Brain pericyte (primary cell): ENCODE measurements around the gene PDPK1.

Experiments used
- DNase-seq: peaks from one replicate; pipeline ENCODE4 v3.0.0-alpha.2; 2012; ENCODE audit warnings: low read depth, low spot score

PDPK1 gene

DNA sequence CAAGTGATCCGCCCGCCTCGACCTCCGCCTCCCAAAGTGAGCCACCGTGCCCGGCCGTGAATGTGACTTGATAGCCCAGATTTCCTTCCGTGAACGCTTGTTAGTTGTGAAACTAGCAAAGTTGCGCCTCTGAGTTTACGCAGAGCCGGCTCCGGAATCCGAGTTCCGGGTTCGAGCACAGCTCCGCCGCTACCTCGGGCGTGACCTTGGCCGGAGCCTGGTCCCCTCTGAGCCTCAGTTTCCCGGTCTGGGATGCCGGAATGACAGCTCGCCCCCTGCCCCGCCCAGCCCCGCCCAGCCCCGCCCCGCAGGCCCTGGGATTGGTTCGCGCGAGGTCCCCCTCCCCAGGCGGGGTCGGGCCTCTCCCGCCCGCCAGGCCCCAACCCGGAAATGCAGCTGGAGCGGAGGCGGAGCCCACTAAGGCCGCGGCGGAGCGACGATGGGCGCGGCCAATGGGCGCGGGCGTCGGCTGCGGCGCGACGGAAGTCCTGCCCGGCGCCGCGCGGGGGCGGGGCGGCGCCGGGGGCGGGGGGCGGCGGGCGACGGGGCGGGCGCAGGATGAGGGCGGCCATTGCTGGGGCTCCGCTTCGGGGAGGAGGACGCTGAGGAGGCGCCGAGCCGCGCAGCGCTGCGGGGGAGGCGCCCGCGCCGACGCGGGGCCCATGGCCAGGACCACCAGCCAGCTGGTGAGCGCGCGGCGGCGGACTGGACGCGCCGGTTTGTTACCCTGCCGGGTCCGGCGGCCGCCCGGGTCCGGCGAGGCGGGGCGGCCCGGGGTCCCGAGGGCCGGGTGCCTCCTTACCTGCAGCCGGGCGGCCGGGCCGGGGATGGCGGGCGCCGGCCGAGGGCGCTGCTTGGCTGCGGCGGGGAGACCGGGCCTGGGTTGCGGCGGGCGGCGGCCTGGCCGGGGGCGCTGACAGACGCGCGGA lies at the start of gene PDPK1:
PDPK1 (plus strand) TSS at position 571 of the 929 bp plus-strand sequence; CDS start at position 663, 92 bp downstream.
- DNase-seq: peak; percentile 84

DNA sequence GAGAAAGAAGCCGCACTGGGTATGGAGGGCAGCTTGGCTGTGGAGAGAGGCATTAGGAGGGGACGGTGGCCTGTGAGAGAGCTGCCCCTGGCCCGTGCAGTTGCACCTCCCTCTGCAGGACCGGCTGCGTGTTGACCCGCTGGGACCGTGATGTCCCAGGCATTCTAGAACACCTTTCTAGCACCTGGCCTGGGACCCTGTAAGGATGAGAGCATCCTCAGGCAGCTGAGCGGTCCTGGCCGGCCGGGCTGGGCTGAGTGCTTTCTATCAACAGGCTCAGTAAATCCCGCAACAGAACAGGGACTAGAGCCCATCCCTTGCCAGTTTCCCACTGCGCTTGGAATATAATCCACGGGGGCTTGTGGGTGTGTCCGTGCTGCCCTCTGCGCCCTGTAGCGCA lies 48.2 kb upstream of the PDPK1 start:
- no peak for DNase-seq

DNA sequence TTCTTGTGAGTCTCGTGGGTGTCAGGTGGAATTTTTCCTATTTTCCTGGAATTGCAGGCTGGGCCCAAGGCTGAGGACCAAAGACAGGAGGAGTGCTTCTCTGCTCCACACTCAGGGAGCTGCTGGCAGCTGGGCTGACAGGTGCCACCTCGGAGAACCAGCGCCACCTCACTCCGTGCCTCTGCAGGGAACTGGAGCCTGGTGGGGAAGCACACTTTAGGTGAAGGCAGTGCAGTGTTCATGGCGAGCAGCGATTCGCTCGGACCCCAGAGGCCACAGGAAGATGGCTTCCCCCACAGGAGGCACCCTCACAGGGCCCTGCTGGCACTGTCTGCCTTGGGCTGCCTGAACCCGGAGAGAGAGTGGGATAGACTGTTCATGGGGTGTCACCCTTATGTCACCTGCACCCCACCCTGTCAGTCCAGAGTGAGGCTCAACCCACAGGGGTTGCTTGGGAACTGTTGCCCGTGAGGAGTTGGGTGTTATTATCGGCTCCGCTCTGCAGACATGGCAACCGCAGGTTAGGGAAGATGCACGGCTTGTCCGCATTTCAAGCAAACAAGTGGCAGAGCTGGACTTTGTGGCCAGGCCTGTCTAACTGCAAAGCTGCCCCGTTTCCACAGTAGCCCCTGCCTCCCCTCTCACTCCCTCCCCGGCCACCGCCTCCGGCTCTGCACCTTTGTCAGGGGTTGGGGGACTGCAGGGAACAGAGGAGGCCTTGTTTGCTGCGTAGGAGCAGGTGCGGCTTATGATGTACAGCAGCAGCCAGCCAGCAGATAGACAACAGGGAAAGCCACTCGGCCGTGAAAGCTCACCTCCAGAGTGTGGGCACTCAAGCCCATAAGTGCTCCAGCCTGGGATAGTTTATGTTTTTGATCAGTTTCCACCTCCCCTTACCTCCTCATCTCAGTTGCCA lies 47.4 kb upstream of the PDPK1 start:
- no peak for DNase-seq

DNA sequence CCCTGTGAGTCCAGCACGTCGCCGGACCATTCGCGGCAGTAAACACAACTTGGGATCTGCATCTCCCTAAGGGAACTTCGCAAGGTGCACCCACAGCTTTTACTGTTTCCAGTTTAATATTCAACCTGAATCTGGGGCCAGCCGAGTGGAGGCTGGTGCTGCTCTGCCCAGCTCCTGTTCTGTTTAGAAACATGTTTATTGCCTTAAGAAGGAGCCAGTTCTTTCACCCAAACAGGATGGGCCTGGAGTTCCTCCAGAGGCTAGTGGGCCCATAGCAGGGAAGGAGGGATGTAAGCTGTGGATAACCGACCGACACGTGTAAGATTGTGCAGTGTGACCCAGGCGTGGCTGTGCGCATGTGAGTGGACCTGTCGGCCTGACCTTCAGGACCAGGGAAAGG lies 45.5 kb upstream of the PDPK1 start:
- DNase-seq: no peak

DNA sequence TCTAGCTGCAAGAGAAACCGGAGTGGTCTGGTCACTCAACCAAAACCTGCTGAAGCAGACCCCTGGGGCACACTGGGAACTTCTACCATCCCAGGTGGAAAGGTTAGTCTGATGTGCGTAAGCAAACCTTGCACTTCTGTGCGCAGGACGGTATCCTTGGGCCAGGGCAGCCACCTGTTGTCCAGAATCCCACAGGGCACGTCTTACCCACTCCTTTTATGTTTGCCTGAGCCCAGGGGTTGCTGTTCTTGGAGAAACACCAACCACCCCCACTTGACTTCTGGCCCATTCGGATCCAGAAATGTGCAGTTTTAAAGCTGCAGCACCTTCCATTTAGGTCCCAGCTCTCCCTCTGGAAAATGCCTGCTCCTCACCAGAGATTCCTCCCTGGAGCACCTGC lies 44.2 kb upstream of the PDPK1 start:
- DNase-seq: no peak

DNA sequence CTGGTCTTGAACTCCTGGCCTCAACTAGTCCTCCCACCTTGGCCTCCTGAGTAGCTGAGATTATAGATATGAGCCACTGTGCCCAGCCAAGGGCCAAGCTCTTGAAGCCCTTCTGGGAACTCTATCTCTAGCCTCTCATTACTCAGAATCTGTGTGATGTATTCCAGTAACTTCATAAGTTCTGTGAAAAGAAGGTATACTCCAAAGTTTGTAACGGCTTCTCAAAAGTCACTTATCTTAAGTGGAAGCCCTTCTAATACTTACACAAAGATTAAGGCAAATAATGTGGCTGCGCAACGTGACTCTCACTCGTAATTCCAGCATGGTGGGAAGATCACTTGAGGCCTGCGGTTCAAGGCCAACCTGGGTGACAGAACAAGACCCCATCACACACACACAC lies 43.2 kb upstream of the PDPK1 start:
- DNase-seq: no peak

DNA sequence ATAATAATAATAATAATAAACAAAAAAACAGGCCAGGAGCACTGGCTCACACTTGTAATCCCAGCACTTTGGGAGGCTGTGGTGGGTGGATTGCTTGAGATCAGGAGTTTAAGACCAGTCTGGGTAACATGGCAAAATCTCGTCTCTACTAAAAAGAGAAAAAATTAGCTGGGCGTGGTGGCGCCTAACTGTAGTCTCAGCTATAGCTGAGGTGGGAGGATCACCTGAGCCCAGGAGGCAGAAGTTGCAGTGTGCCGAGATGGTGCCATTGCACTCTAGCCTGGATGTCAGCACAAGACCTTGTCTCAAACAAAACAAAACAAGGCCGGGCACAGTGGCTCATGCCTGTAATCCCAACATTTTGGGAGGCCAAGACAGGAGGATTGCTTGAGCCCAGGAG lies 42.8 kb upstream of the PDPK1 start:
- DNase-seq: no peak

DNA sequence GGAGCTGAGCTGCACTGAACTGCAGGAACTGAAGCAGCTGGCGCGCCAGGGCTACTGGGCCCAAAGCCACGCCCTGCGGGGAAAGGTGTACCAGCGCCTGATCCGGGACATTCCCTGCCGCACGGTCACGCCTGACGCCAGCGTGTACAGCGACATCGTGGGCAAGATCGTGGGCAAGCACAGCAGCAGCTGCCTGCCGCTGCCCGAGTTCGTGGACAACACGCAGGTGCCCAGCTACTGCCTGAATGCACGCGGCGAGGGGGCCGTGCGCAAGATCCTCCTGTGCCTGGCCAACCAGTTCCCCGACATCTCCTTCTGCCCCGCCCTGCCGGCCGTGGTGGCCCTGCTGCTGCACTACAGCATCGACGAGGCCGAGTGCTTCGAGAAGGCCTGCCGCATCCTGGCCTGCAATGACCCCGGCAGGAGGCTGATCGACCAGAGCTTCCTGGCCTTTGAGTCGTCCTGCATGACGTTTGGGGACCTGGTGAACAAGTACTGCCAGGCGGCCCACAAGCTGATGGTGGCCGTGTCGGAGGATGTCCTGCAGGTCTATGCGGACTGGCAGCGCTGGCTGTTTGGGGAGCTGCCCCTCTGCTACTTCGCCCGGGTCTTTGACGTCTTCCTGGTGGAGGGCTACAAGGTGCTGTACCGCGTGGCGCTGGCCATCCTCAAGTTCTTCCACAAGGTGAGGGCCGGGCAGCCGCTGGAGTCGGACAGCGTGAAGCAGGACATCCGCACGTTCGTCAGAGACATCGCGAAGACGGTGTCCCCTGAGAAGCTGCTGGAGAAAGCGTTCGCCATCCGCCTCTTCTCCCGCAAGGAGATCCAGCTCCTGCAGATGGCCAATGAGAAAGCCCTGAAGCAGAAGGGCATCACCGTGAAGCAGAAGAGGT lies 41.4 kb upstream of the PDPK1 start:
- DNase-seq: no peak

DNA sequence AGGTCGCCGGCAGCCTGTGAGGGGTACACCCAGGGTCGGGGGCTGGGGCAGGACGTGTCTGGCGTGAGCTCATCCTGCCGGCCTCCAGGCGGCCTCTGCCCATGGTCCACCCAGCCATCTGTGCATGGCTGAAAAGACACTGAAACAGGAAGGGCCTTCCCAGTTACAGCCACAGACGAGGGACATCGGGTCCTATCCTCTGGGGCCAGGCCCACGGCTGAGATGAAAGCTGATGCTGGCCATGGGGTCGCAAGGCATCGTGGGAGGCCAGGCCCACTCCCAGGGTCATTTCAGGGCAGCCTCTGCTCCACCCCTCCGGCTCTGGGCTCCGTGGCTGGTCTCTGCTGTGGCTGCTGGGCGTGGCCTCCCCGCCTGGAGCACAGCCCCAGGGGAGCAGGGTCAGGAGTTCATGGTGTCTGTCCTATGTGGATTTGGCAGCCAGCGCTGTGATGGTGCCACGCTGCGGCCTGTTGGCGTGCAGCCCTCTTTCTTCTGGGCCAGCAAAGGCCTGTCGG lies 40.6 kb upstream of the PDPK1 start:
- no peak for DNase-seq

DNA sequence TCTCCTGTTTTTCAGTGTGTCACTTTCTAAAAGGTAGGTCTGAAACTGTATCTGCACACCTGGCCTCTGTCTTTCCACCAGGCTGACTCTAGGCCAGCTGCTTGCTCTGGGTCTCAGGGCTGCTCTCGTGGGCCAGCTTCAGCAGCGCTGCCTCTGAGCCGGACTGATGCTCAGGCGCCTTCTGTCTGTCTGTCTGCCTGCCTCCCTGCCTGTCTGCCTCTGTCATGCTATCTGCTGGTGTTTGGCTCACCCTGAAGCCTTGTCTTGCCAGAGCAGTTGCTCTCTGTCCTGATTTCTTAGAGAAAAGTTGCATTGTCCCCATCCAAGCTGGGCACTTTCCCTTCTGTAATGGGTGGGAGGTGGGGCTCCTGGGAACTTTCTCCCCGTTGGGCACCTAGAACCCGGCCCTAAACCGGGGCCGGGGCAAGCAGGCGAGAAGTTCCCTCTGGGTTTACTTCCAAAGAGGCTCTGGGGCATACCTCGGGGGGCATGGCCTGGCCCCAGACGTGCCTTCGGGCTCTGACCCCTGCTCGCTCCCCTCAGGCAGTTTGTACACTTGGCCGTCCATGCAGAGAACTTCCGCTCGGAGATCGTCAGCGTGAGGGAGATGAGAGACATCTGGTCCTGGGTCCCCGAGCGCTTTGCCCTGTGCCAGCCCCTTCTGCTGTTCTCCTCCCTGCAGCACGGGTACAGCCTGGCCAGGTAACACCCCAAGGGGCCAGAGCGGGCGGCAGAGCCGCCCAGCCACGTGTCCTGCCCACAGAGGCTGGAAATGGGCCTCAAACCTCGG lies 39.9 kb upstream of the PDPK1 start:
- DNase-seq: no peak

DNA sequence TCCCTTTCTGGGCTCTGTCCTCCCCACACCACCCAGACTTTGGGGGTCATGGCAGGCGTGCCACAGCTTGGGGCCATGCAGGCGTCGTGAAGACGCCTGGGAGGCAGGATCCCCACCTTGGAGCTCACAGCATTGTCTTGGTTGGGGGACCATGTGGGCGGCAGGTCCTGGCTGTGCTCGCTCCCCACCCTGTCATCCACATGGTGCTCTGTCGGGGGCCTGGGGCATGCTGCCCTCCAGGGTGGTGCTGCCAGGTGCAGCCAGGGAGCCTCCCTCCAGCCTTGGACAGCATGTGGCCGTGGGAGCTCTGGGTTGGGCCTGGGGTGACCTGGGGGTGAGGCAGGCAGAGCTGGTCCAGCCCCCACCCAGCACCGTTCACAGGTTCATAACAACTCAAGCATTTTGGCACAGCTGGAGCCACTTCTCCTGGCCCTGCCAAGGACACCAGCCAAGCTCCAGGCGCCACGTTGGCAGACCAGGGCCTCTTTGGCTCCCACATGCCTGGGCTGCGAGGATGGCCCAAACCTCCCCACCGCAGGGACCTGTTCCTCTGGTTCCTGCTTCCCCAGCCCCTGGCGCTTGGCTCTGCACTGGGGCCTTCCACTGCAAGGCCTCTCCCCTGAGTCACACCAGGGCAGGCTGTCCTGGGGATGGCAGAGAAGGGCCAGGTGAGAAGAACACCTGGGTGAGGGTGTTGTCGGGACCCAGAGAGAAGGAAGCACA lies 39.1 kb upstream of the PDPK1 start:
- no peak for DNase-seq

DNA sequence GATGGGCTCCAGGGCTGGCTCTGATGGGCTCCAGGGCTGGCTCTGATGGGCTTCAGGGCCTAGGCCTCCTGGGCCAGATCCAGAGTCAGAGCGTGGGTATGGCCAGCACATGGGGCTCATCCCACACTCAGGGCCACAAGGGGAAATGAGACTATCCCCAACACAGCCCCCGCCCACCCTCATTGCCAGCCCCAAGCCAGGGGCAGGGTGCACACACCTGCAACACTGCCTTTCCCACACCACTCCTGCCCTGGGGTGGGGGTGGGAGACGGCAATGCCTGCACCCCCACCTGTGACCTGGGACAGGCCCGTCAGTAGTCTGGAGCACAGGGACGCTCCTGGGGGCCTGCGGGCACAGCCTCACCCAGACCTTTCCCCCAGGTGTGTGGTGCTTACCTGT lies 38.4 kb upstream of the PDPK1 start:
- DNase-seq: no peak

DNA sequence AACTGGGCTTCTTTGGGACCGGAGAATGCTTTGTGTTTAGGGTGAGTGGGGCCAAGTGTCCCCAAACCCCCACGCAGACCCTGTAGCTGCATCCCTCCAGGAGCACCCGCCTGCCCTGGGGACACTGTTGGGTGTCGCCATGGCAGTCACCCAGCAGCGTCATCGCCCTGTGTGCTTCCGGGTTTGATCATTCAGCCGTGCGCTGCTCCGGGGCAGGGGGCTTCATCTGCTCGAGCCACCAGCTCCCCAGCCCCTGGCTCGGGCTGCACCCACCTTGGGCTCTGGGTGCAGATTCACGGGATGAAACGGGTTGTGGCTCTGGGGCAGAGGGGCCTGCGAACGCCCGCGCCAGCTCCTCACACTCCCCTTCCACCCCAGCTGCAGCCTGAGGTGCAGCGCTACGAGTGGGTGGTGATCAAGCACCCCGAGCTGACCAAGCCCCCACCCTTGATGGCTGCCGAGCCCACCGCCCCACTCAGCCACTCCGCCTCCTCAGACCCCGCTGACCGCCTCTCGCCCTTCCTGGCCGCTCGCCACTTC lies 37.9 kb upstream of the PDPK1 start:
- no peak for DNase-seq

DNA sequence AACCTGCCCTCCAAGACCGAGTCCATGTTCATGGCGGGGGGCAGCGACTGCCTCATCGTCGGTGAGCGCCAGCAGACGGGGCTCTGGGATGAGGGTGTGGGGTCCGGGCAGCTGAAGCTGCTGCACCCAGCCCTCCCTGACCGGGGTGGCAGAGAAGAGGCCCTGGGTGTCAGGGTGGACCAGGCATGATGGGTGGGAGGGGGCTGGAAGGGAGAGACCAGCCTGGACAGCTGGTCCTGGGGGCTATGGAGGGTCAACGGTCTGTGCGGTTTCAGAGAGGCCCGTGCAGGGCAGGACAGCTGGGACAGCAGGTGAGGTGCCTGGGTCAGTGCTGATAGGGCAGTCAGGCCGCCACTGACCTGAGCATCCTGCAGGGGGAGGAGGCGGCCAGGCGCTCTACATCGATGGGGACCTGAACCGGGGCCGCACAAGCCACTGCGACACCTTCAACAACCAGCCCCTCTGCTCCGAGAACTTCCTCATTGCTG lies 37.3 kb upstream of the PDPK1 start:
- DNase-seq: no peak

DNA sequence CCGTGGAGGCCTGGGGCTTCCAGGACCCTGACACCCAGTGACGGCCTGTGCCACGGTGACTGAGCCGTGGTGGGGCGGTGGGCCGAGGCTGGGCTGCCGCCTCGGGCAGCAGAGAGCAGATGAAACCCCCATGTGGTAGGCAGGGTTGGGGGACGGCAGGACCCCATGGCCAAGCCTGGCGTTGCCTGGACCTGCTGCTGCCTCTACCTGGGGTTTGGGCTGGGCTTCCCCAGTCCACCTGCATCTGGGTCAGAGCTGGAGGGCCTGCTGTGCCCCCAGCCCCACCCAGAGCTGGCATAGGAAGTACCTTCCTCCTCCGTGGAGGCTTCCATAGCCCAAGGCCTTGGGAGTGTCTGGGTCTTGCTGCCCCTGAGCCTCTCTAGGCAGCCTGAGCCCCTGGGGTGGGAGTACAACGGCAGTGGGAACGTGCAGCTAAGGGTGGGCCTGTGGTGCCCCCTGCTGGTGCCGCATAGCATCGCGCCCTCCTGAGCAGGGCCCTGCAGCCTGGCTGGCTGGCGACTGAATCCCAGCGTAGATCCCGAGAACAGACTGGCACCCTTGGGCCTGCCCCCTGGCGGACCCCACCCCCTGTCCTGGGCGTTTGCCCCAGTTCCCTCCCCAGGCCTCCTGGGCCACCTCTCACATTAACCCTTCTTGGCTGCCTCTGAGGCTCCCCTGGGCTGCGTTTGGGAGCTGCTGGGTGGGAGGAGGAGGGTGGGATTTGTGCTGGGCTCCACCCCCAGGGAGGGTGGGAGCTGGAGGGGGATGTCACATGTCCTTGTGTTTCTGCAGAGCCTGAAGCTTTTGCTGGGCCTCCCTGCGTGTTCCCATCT lies 36.7 kb upstream of the PDPK1 start:
- peak; percentile 61 for DNase-seq

DNA sequence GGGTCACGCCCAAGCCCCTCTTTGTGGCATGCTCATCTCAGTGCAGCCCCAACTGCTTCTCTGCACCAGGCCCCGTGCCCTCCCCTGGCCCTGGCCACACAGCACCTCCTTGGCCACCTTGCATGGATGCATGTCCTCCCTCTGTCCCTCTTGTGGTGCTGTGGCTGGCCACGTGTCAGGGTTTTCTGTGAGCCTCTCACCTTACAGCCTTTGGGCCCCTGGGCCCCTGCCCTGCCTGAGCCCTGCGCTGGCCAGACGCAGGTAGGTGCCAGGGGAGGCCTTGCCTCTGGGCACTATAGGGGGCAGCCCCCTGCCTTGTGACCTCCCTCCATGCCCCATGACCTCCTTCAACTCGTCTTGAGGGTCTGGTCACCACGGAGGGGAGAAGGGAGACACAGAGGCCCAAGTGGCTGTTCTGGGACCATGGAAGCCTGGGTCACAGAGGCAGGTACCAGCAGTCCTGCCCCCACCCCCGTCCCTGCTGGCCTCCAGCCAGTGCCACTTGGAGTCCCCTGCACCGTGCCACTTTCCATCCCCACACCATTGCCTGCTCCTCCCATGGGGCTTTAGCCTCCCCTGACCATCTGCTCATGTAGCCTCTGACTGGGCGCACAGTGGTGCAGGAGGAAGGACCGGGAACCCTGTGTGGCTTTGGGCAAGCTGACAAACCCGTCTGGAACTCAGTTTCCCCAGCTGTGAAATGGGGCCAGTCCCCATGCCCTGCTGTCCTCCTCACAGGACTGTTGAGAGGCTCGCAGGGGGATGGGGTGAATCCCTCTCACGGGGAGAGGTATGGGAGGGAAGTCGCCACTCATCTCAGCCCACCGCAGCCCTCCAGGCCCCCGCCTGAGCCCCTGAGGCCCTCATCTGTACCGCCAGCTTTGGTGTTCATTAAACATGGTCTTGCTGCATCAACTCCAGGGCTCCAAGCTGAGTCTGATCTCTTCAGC lies 35.6 kb upstream of the PDPK1 start:
- no peak for DNase-seq

DNA sequence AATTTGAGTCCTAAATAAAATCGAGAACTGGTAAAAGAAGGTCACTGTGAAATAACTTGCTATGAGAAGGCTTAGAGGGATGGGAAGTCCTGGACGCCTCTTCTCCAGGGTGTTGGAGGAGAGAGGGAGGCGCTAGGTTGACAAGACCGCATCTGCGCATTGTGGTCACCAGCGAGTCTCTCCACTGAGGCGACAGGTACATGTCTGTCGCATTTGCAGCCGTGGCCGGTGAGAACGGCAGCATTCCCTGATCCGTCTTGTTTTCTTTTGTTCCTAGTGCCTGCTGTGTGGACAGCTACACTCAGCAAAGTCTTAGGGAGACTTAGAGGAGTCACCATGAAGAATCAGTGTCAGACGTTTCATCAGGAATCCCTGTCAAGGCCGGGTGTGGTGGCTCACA lies 32.1 kb upstream of the PDPK1 start:
- DNase-seq: no peak
